A549 (cell line): ENCODE results near the gene RALGAPA1.

Experiments used
- CEBPB ChIP-seq, 2 experiments: fragments of >200 bp in 1 of 2; sonication (Bioruptor Twin) in 1 of 2; formaldehyde crosslinking in 1 of 2; IDR thresholded peaks; 2 replicates each; pipeline ENCODE4 v1.6.1; 2012 to 2016
- CHD4 ChIP-seq: fragments of 200-600 bp; sonication (generic); IDR thresholded peaks from 2 replicates; pipeline ENCODE4 v1.6.1; 2016; ENCODE audit warnings: antibody characterized with exemption, mild to moderate bottlenecking, borderline replicate concordance
- CTCF ChIP-seq: fragments of >200 bp; sonication (Bioruptor Twin); formaldehyde crosslinking; IDR thresholded peaks from 3 replicates; pipeline ENCODE4 v1.5.1; 2016
- E2F6 ChIP-seq: IDR thresholded peaks from 2 replicates; pipeline ENCODE4 v1.6.1; 2012; ENCODE audit warnings: low read depth, borderline replicate concordance
- HDAC2 ChIP-seq: fragments of 200-600 bp; sonication (generic); IDR thresholded peaks from 2 replicates; pipeline ENCODE4 v1.6.1; 2016
- MAX ChIP-seq: IDR thresholded peaks from 2 replicates; pipeline ENCODE4 v1.6.1; 2012
- PHF8 ChIP-seq: fragments of 200-600 bp; sonication (generic); IDR thresholded peaks from 2 replicates; pipeline ENCODE4 v1.6.1; 2016; ENCODE audit warnings: low read depth, mild to moderate bottlenecking, antibody characterized with exemption, moderate library complexity, borderline replicate concordance
- POLR2A ChIP-seq: IDR thresholded peaks from 2 replicates; pipeline ENCODE4 v1.6.1; 2012; ENCODE audit warnings: mild to moderate bottlenecking, low read length
- POLR2AphosphoS2 ChIP-seq: conservative IDR thresholded peaks from 2 replicates; pipeline ENCODE4 v1.6.1; 2012; ENCODE audit warnings: low read length, improper control_type of control experiment, inconsistent platforms
- RFX5 ChIP-seq: fragments of 450-650 bp; IDR thresholded peaks from 2 replicates; pipeline ENCODE4 v1.7.1; 2014; ENCODE audit warnings: antibody characterized with exemption, mild to moderate bottlenecking, moderate library complexity
- USF2 ChIP-seq: fragments of 450-650 bp; IDR thresholded peaks from 2 replicates; pipeline ENCODE4 v1.6.1; 2014; ENCODE audit warnings: antibody characterized with exemption

- no peak for TF ChIP-seq CHD4
- TF ChIP-seq HDAC2: no peak
- TF ChIP-seq USF2: no peak
- no peak for TF ChIP-seq POLR2A
- TF ChIP-seq CTCF: no peak
- no peak for TF ChIP-seq CEBPB (IDR thresholded peaks at IDR 0.05)
- TF ChIP-seq PHF8: no peak
- TF ChIP-seq E2F6: no peak
- TF ChIP-seq MAX: no peak
- no peak for TF ChIP-seq RFX5
- no peak for TF ChIP-seq POLR2AphosphoS2
Measured at GRCh38 chr14:35752380-35752779, 56.7 kb downstream of the RALGAPA1 start.
